Measurements from ENCODE around the gene COQ9.

- no peak for TF ChIP-seq CTCF (IDR thresholded peaks at IDR 0.05)
- TF ChIP-seq POLR2A (IDR thresholded peaks at IDR 0.05) = no peak
- no peak for TF ChIP-seq POLR2AphosphoS5 (IDR thresholded peaks at IDR 0.05; ENCODE audit: insufficient read depth in 1 of 2, low read depth in 1 of 2)
Measured at GRCh38 chr16:57508035-57508425, 60.8 kb downstream of the COQ9 start.

Data from vagina (tissue), 2 donors.